WI38 (cell line): ENCODE measurements around the gene FAM241A.
"Not testable (repeated sequence)": the region's sequence is repeated elsewhere in the genome, so short reads cannot be mapped to it uniquely, and the experiment has no call there.

Experiments used
- H3K4me3 ChIP-seq: 2 replicates; pipeline ENCODE4 v1.5.1; 2011; ENCODE audit warnings: low read depth, mild to moderate bottlenecking, control low read depth, low read length
- TF ChIP-seq, protein P1 (sequence below): IDR thresholded peaks from 2 replicates; pipeline ENCODE4 v1.5.1; 2012; ENCODE audit warnings: low read depth, mild to moderate bottlenecking, control low read depth, low read length

FAM241A gene

DNA sequence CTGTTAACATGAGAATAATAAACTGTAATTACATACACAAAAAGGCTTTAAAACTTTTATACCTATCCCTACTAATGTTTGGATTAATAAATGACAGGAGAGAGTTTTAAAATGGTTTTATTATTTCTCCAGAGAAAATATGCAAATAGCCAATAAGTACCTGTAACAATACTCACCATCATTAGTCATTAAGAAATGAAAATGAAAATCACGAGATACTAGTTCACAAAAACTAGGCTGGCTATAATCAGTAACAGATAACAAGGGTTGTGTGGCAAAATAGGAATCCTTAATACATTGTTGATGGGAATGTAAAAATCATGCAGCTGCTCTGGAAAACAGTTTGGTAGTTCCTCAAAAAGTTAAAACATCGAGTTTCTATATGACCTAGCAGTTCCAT is 61.2 kb downstream of the FAM241A start:
- H3K4me3 ChIP-seq = no peak overlapping the region
- TF ChIP-seq, protein P1, sequence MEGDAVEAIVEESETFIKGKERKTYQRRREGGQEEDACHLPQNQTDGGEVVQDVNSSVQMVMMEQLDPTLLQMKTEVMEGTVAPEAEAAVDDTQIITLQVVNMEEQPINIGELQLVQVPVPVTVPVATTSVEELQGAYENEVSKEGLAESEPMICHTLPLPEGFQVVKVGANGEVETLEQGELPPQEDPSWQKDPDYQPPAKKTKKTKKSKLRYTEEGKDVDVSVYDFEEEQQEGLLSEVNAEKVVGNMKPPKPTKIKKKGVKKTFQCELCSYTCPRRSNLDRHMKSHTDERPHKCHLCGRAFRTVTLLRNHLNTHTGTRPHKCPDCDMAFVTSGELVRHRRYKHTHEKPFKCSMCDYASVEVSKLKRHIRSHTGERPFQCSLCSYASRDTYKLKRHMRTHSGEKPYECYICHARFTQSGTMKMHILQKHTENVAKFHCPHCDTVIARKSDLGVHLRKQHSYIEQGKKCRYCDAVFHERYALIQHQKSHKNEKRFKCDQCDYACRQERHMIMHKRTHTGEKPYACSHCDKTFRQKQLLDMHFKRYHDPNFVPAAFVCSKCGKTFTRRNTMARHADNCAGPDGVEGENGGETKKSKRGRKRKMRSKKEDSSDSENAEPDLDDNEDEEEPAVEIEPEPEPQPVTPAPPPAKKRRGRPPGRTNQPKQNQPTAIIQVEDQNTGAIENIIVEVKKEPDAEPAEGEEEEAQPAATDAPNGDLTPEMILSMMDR = no peak

- H3K4me3 ChIP-seq = not testable (repeated sequence)
These were observed 63.2 kb downstream of the FAM241A start for GRCh38 chr4:112208137-112209095.

GRCh38 chr4:112210777-112211176 is 65.5 kb downstream of the FAM241A start:
- no peak overlapping the region for H3K4me3 ChIP-seq
- TF ChIP-seq, protein P1 = no peak

DNA sequence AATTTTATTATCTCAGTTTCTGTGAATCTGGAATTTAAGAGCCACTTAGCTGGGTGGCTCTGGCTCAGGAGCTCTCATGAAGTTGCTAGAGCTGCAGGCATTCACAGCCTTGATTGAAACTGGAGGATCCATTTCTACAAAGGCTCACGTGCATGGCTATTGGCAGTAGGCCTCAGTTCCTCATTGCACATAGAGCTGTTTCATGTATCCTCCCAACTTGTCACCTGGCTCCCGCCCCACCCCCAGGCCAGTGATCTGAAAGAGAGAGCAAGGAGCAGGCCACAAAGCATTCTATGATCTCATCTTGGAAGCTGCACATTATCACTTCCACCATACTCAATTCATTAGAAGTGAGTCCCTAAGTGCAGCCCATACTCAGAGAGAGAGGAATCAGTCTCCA is 67.8 kb downstream of the FAM241A start:
- no peak overlapping the region for H3K4me3 ChIP-seq
- TF ChIP-seq, protein P1 = no peak

- TF ChIP-seq, protein P1 = no peak
- H3K4me3 ChIP-seq = no peak overlapping the region
These were observed 68.6 kb downstream of the FAM241A start for GRCh38 chr4:112213856-112214255.

GRCh38 chr4:112214390-112215264 is 69.4 kb downstream of the FAM241A start:
- no peak overlapping the region for H3K4me3 ChIP-seq
- TF ChIP-seq, protein P1 = peak; percentile 11; the same call in 1 of the 2 replicates

GRCh38 chr4:112219826-112220366 is 74.6 kb downstream of the FAM241A start:
- no peak overlapping the region for H3K4me3 ChIP-seq
- TF ChIP-seq, protein P1 = no peak
